HG03025 (cell line): ENCODE data around the gene CCNA1.

Experiments used
- ATAC-seq: cut with Tn5 transposase; IDR thresholded peaks from one replicate; pipeline ENCODE4 v1.9.1; 2021; ENCODE audit warnings: mild to moderate bottlenecking, moderate library complexity; ENCODE audit not compliant: unreplicated experiment, low FRiP score

Gene CCNA1

DNA sequence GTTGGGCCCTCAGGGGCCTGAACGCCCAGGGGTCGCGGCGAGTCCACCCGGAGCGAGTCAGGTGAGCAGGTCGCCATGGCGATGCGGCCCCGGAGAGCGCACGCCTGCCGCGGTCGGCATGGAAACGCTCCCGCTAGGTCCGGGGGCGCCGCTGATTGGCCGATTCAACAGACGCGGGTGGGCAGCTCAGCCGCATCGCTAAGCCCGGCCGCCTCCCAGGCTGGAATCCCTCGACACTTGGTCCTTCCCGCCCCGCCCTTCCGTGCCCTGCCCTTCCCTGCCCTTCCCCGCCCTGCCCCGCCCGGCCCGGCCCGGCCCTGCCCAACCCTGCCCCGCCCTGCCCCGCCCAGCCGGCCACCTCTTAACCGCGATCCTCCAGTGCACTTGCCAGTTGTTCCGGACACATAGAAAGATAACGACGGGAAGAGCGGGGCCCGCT is at the start of gene CCNA1:
TSS of gene CCNA1 (plus strand) at position 390 of the 439 bp plus-strand sequence. CDS start 562 bp downstream, outside the sequence.
- no peak for ATAC-seq

DNA sequence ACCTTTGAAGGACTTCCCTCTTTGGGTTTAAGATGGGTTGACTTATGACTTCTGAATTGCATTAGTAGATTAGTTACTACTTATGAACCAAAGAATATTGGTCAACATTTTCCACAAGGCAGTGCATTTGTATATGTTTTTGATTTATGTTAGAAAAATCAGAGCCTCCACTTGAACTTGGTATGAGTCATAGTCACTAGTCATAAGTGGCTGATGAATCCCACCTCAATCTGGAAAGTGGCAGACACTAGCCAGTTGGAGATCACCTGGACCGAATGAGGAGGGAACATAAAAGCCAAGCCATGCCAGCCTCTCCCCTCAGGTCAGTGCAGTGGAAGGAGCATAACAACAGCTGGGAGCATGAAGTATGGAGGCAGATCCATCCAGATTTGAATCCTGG is 46.8 kb upstream of the CCNA1 start:
- ATAC-seq = no peak

DNA sequence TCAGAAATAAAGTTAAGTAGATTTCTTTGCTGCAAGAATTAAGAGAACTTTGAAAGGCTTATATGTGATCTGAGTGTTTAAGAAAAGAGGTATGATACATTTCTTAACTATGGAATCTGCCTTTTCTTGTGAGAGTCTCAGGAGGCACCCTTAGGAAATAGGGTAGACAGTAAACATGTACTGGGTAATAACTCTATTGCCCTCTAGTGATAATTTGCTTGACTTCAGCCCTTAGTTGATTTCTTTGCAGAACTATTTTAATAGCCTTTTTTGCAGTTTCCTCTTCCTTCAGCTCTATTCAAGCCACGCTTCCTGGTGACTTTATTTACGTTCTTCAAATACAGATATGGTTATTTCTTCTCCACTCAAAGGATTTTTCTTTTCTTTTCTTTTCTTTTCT is 37.0 kb upstream of the CCNA1 start:
- ATAC-seq = no peak

- ATAC-seq = no peak
Measured at GRCh38 chr13:36405151-36405550, 27.1 kb upstream of the CCNA1 start.

DNA sequence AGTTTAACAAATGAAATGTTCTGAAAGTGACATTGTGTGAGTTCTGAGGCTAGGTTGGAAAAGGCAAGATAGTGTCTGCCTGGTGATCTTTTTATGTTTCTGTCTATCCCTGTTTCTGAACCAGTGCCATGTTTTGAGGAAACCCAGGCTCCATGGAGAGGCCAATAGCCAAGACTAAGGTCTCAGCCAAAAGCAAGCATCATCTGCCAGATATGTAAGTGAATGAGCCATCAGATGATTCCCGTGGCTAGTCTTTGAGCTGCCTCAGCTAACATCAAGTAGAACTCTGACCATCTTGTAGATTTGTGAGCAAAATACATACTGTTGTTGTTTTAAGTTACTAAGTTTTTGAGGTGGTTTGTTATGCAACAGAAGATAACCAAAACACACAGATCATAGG is 19.6 kb upstream of the CCNA1 start:
- no peak for ATAC-seq

DNA sequence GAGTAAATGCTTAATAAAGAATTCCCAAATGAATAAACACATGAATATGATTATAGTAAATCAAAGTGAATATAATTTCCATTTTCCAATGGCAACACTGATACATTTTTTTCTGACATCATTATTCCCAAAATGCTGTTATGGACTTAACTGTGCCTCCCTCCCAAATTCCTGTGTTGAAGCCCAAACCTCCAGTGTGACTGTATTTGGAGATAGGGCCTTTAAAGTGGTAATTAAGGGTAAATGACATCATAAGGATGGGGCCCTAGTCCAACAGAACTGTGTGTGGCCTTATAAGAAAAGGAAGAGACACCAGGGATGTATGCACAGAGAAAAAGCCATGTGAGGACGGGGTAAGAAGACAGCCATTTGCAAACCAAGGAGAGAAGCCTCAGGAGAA is 19.1 kb upstream of the CCNA1 start:
- no peak for ATAC-seq

- ATAC-seq = no peak
Measured at GRCh38 chr13:36414461-36414860, 17.8 kb upstream of the CCNA1 start.

- no peak for ATAC-seq
Measured at GRCh38 chr13:36417331-36417730, 15.0 kb upstream of the CCNA1 start.

DNA sequence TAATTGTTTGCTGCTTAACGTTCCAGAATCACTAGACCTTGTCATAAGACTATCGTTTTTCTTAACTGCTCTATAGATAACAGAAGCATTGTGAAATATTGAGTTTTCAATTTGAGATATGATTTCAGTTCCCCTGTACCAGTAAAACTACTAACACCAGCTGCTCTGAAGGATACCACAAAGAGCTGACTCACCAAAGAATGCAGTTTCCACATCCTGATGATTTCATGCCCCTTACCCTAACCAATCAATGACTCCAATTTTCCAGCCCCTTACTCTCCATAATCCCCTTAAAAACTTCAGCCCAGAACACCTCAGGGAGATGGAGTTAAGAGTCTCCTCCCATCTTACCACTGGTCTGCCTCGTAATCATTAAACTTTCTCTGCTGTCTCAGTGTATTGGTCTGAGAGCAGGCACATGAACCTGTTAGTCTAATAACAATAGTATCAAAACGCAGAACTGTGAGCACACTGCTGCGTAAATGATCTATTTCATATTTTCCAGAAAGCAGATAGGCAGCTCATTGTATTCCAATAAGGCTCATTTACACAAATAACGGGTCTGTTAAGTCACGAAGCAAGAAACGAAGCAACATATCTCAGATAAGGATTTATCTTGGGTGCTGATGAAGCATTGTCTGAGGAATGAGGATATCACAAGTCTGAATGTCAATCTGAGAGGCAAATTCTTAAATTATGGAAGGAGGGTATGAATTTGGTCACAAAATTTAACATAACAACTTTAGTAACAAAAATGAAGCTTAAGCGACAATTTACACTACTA is 14.1 kb upstream of the CCNA1 start:
- peak; percentile 73 for ATAC-seq

DNA sequence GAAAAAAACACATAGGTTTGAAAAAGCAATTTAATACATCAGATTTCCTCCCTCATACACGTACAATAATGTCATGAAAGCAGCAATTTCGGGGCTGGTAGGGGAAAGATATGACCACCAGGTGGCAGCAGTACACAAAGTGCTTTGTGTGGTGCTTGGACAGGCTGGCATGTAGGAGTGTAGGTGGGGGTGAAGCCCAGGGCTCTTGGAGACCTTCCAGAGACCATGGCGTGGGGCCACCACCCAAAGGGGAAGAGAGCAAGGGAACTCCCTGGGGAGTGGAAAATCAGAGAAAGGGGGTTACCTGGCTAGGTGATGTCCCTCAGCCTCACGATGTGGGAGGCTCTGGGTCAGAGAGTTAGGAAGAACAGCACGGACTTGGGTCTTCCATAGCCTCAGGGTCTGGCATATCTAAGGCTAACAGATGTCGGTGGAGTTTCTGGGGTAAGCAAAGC is 11.8 kb upstream of the CCNA1 start:
- ATAC-seq = peak; percentile 81

DNA sequence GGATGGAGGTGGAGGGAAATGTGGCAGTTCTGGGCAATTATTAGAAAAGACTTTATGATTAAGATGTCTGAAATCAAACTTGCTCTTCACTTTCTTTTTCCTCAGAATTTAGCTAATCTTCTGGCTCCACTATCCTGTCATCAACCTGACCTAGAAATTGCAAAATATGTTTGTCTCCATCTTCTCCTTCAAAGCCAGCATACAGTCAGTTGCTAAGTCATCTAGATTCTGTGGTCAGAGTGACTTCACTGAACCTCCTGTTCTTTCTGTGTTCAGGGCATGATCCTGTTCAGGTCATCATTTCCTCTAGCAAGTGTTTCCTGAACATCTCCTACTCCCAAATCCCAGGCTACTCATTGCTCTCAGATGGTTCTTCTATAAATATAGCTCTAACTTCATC is 10.8 kb upstream of the CCNA1 start:
- ATAC-seq = no peak

- no peak for ATAC-seq
Measured at GRCh38 chr13:36428086-36428485, 4.2 kb upstream of the CCNA1 start.

- no peak for ATAC-seq
Measured at GRCh38 chr13:36430247-36431203, 1.8 kb upstream of the CCNA1 start.

DNA sequence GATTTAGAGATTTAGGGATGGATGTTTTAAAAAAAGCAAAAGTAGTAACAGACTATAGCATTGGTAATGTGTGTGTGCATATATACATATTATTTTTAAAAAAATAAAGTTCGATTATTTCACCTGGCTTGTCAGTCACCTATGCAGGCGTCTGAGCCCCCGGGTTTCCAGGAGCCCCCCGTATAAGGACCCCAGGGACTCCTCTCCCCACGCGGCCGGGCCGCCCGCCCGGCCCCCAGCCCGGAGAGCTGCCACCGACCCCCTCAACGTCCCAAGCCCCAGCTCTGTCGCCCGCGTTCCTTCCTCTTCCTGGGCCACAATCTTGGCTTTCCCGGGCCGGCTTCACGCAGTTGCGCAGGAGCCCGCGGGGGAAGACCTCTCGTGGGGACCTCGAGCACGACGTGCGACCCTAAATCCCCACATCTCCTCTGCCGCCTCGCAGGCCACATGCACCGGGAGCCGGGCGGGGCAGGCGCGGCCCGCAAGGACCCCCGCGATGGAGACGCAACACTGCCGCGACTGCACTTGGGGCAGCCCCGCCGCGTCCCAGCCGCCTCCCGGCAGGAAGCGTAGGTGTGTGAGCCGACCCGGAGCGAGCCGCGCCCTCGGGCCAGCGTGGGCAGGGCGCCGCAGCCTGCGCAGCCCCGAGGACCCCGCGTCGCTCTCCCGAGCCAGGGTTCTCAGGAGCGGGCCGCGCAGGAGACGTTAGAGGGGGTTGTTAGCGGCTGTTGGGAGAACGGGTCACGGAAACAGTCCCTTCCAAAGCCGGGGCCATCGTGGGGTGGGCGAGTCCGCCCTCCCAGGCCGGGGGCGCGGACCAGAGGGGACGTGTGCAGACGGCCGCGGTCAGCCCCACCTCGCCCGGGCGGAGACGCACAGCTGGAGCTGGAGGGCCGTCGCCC is 840 bp upstream of the CCNA1 start:
- ATAC-seq = no peak

- no peak for ATAC-seq
Measured at GRCh38 chr13:36436811-36437210, 4.5 kb downstream of the CCNA1 start.

DNA sequence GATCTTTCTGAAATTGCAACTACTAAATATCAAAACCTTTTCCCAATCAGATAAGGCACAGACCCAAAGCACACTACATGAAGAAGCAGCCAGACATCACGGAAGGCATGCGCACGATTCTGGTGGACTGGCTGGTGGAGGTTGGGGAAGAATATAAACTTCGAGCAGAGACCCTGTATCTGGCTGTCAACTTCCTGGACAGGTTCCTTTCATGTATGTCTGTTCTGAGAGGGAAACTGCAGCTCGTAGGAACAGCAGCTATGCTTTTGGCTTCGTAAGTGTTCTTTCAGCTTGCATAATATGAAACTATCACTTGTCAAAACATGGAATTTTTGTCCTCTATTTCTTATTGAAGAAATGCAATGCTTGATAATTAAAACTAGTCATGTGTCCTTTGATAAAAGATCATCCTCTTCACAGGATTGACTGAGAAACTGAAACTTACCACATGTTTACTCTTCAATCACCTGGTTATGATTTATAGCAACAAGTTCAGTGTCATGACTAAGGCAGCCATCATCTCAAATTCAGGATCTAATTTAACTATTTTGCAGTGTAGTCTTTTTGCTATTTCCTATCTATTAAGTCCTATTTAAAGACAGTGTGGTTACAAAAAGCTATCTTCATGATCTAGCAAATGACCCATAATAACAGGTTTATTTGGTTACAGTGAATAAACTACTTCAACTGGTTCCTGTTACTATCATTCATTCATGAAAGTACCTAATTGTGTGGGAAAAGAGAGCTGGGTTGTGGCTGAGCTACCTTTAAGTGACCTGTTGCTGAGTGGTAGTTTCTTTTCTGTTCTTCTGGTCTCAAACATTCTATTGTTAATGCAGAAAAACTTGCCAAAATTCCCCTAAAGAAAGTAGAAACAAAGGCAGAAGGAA is 6.5 kb downstream of the CCNA1 start:
- ATAC-seq = no peak

DNA sequence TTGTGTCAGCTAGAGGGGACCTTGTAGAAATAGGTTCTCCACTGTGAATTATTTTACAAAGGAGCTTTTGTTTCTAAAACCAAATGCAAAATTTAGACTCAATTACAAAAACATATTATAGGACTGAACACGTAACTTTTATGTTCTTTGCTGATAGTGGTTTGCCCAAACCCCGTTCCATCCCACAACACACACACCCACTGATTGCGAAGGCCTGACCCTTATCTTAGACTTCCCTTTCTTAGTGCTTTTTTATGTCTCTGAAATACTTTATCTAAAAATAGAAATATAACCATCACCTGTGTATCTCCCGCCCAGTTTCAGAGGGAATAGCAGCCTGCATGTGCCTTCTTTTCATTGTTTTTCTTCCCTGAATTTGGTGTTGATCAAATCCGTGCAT is 13.0 kb downstream of the CCNA1 start:
- ATAC-seq = no peak

- ATAC-seq = no peak
Measured at GRCh38 chr13:36445891-36446351, 13.6 kb downstream of the CCNA1 start.

- ATAC-seq = no peak
Measured at GRCh38 chr13:36447501-36447900, 15.2 kb downstream of the CCNA1 start.
